ENCODE results near the gene ZC3H7B.

GRCh38 chr22:41341990-41342389 is 40.7 kb downstream of the ZC3H7B start:
- TF ChIP-seq GATA3 (IDR thresholded peaks at IDR 0.05; ENCODE audit: low read depth, low read length) (no peak), GATA2 (IDR thresholded peaks at IDR 0.05; ENCODE audit: low read depth, low read length) (no peak)
